HG03135 (cell line): ENCODE measurements around the gene SNAP25.

Experiments used
- ATAC-seq: cut with Tn5 transposase; IDR thresholded peaks from one replicate; pipeline ENCODE4 v1.9.1; 2021; ENCODE audit warnings: mild to moderate bottlenecking, moderate library complexity; ENCODE audit not compliant: unreplicated experiment

SNAP25 gene

GRCh38 chr20:10261702-10262101 is 43.1 kb downstream of the SNAP25 start:
- ATAC-seq: no peak

GRCh38 chr20:10263385-10264165 is 44.9 kb downstream of the SNAP25 start:
- ATAC-seq: no peak

GRCh38 chr20:10264166-10264558 is 45.5 kb downstream of the SNAP25 start:
- ATAC-seq: no peak

GRCh38 chr20:10268636-10269035 is 50.0 kb downstream of the SNAP25 start:
- ATAC-seq: no peak

GRCh38 chr20:10270630-10271029 is 52.0 kb downstream of the SNAP25 start:
- ATAC-seq: no peak

- no peak for ATAC-seq
These were observed 53.0 kb downstream of the SNAP25 start for GRCh38 chr20:10271494-10272219.

GRCh38 chr20:10276878-10277580 is 58.4 kb downstream of the SNAP25 start:
- no peak for ATAC-seq

- no peak for ATAC-seq
These were observed 59.0 kb downstream of the SNAP25 start for GRCh38 chr20:10277616-10278015.

GRCh38 chr20:10278412-10278811 is 59.8 kb downstream of the SNAP25 start:
- no peak for ATAC-seq

GRCh38 chr20:10280018-10280908 is 61.6 kb downstream of the SNAP25 start:
- ATAC-seq: no peak

- no peak for ATAC-seq
These were observed 63.3 kb downstream of the SNAP25 start for GRCh38 chr20:10281911-10282310.

- no peak for ATAC-seq
These were observed 64.4 kb downstream of the SNAP25 start for GRCh38 chr20:10282979-10283456.

GRCh38 chr20:10286356-10286755 is 67.7 kb downstream of the SNAP25 start:
- no peak for ATAC-seq

GRCh38 chr20:10288421-10288820 is 69.8 kb downstream of the SNAP25 start:
- ATAC-seq: no peak

GRCh38 chr20:10288954-10289646 is 70.5 kb downstream of the SNAP25 start:
- no peak for ATAC-seq

GRCh38 chr20:10291568-10292248 is 73.1 kb downstream of the SNAP25 start:
- ATAC-seq: no peak

- ATAC-seq: no peak
These were observed 78.6 kb downstream of the SNAP25 start for GRCh38 chr20:10297223-10297622.

GRCh38 chr20:10297684-10298240 is 79.1 kb downstream of the SNAP25 start:
- no peak for ATAC-seq
